ENCODE results near the gene TM7SF3. TPM values are rescaled to one million over a fixed set of nuclear protein-coding genes. Genes with fewer than 3 reads are reported as not detected.
A peak's percentile ranks its signal among the peaks of the same experiment; 100 is the strongest.
"Not testable (repeated sequence)": the region's sequence is repeated elsewhere in the genome, so short reads cannot be mapped to it uniquely, and the experiment has no call there.

The TM7SF3 gene, protein sequence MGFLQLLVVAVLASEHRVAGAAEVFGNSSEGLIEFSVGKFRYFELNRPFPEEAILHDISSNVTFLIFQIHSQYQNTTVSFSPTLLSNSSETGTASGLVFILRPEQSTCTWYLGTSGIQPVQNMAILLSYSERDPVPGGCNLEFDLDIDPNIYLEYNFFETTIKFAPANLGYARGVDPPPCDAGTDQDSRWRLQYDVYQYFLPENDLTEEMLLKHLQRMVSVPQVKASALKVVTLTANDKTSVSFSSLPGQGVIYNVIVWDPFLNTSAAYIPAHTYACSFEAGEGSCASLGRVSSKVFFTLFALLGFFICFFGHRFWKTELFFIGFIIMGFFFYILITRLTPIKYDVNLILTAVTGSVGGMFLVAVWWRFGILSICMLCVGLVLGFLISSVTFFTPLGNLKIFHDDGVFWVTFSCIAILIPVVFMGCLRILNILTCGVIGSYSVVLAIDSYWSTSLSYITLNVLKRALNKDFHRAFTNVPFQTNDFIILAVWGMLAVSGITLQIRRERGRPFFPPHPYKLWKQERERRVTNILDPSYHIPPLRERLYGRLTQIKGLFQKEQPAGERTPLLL
- 10 to 100 TPM; 24.2 to 28.5 TPM for total RNA-seq

DNA sequence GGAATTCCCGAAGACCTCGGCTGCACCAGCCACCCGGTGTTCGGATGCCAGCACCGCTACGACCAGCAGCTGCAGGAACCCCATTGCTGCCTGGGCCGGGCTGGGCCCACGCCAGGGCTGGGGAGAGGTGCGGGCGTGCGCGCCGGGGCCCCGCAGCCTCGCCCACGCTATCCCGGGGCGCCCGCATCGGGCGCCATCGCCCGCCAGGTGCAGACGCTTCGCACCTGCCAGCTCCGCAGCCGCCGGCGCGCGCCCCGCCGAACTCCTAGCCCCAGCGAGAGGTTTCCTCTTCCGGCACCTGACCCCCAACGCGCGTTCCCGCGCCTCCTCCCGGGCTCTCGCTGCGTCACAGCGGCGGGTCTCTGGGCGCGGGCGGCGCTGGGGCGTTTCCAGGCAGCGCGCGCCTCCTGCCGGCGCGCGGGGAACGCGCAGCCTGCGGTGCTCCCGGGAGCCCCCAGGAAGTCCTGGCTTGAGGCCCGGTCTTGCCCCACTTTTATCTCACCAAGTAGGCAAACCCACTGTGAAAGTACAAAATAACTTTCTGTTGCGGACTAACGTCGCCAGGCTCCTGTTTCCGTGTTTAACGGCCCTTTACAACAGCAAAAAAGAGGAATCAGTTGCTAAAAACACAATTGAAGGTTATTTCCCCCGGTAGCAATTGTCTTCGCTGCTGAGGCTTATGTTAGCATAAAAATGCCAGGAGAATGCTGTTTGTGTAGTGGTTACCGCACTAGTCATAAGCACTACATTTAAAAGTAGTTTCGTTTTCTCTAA is at the start of gene TM7SF3:
Gene TM7SF3, minus strand, starts transcription at position 300 of the 774 bp plus-strand sequence. Its CDS starts 216 bp downstream, at position 84.
- no peaks in the 10 kb centered on the region for H3K9me3 Mint-ChIP-seq
- CTCF ChIA-PET: interaction anchor here (0.6 to 6.3 kb wide), 25 partner anchors 9 to 1227 kb away, joined by 3 to 103 read pairs (median 4); partner anchors contain the start of genes BMAL2, INTS13, ITPR2 and MED21
- peak within 1 kb of the TSS; percentile 85 for H3K4me3 Mint-ChIP-seq
- peak within 1 kb of the TSS; percentile 89 for H3K27ac Mint-ChIP-seq
- peaks cover 46% of the 10 kb centered on the region for H3K4me1 Mint-ChIP-seq (ENCODE audit: low read depth)
- peak; percentile 96 for DNase-seq
- POLR2A ChIA-PET: interaction anchor here (0.6 to 1.7 kb wide), 5 partner anchors 8 to 317 kb away, joined by 3 to 9 read pairs (median 3); partner anchors contain the start of gene MED21
- H3K36me3 Mint-ChIP-seq: peaks cover 3% of the 10 kb centered on the region
- intact Hi-C loops (cut with micrococcal nuclease): loop anchor here (1.0 to 2.0 kb wide), 9 partner anchors 8 to 889 kb away; partner anchors contain the start of genes BHLHE41, FGFR1OP2, ITPR2 and MED21
- no peaks in the 10 kb centered on the region for H3K27me3 Mint-ChIP-seq

DNA sequence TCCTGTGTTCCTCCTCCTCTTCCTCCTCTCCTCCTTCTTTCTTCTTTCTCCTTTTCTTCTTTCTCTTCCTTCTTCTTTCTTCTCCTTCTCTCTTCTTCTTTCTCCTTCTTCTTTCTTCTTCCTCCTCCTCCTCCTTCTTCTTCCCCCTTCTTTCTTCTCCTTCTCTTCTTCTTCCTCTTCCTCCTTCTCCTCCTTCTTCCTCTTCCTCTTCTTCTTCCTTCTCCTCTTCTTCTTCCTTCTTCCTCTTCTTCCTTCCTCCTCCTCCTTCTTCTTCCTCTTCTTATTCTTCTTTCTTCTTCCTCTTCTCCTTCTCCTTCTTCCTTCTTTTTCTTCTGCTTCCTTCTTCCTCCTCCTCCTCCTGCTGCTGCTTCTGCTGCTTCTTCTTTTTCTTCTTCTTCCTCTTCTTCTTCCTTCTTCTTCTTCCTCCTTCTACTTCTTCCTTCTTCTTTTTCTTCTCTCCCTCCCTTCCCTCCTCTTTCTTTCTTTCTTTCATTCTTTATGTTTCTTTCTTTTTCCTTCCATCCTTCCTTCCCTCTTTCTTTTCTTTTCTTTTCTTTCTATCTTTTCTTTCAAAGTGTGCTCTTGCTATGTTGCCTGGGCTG is 49.2 kb upstream of the TM7SF3 start:
- intact Hi-C loops (cut with micrococcal nuclease): no loop called here
- CTCF ChIA-PET: no interaction called here
- DNase-seq: no peak
- no peak overlapping the region for H3K4me3 Mint-ChIP-seq
- POLR2A ChIA-PET: no interaction called here
- H3K27ac Mint-ChIP-seq: no peak overlapping the region
- no peaks in the 10 kb centered on the region for H3K27me3 Mint-ChIP-seq
- H3K36me3 Mint-ChIP-seq: peaks cover 6% of the 10 kb centered on the region
- H3K9me3 Mint-ChIP-seq: peaks cover 16% of the 10 kb centered on the region
- H3K4me1 Mint-ChIP-seq (ENCODE audit: low read depth): no peaks in the 10 kb centered on the region

DNA sequence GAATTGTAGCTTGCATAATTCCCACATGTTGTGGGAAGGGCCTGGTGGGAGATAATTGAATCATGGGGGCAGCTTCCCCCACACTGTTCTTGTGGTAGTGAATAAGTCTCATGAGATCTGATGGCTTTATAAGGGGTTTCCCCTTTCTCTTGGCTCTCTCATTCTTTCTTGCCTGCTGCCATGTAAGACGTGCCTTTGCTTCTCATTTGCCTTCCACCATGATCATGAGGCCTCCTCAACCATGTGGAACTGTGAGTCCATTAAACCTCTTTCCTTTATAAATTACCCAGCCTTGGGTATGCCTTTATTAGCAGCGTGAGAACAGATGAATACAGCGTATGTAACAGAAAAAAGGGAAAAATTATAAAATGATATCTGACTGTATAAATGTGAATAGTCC is 47.1 kb upstream of the TM7SF3 start:
- H3K27ac Mint-ChIP-seq: no peak overlapping the region
- CTCF ChIA-PET: no interaction called here

DNA sequence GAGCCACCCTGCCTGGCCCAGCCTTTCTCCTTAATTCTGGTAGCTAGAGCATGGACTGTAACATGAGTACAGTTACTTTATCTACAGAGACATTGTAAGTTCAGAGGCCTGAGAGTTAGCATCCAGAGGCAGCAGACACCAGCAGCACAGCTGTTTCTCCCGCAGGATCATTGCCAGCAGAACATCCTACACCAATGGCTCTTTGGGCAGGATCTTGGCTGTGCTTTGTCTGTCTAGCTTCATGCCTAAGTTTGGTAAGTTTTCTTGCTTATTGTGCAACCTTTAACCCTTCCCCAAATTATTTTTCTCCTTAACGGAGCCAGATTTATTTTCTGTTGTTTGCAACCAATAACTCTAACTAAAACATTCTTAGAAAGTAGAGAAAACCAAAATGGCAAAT is 46.6 kb upstream of the TM7SF3 start:
- H3K9me3 Mint-ChIP-seq: peaks cover 16% of the 10 kb centered on the region
- no peaks in the 10 kb centered on the region for H3K4me1 Mint-ChIP-seq (ENCODE audit: low read depth)
- no peak for DNase-seq
- ChIA-PET POLR2A (no interaction called here), CTCF (interaction anchor here (0.9 kb wide), 1 partner anchor 21 kb away, joined by 3 read pairs; no protein-coding TSS in a partner anchor)
- intact Hi-C loops (cut with micrococcal nuclease): no loop called here
- no peak overlapping the region for H3K27ac Mint-ChIP-seq
- peaks cover 3% of the 10 kb centered on the region for H3K36me3 Mint-ChIP-seq
- H3K27me3 Mint-ChIP-seq: no peaks in the 10 kb centered on the region
- no peak overlapping the region for H3K4me3 Mint-ChIP-seq

More for the DNA sequence above, 47.1 kb upstream of the TM7SF3 start:
- H3K36me3 Mint-ChIP-seq: peaks cover 4% of the 10 kb centered on the region
- H3K4me1 Mint-ChIP-seq (ENCODE audit: low read depth): no peaks in the 10 kb centered on the region
- H3K4me3 Mint-ChIP-seq: no peak overlapping the region
- POLR2A ChIA-PET: no interaction called here
- H3K9me3 Mint-ChIP-seq: peaks cover 16% of the 10 kb centered on the region
- DNase-seq: no peak
- intact Hi-C loops (cut with micrococcal nuclease): no loop called here
- H3K27me3 Mint-ChIP-seq: no peaks in the 10 kb centered on the region

DNA sequence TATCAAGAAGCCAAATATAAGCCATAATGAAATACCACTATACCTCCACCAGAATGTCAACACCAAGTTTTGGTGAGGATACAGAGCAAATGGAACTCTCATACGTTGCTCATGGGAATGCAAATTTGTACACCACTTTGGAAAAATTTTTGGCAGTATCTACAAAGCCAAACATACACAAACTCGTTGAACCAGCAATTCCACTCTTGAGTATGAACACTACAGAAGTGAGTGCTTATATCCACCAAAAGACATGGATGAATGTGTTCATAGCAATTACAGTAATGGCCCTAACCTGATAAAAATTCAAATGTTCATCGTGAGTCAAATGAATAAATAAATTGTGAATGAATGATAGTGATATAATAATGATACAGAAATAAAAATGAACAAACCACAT is 43.4 kb upstream of the TM7SF3 start:
- intact Hi-C loops (cut with micrococcal nuclease): no loop called here
- ChIA-PET CTCF (interaction anchor here (0.7 to 1.1 kb wide), 2 partner anchors 7 to 287 kb away, joined by 3 to 4 read pairs; no protein-coding TSS in a partner anchor), POLR2A (no interaction called here)
- no peak for DNase-seq
- Mint-ChIP-seq H3K4me3 (no peak overlapping the region), H3K27ac (no peak overlapping the region), H3K27me3 (no peaks in the 10 kb centered on the region), H3K36me3 (peaks cover 3% of the 10 kb centered on the region), H3K9me3 (peaks cover 15% of the 10 kb centered on the region), H3K4me1 (ENCODE audit: low read depth) (no peaks in the 10 kb centered on the region)

DNA sequence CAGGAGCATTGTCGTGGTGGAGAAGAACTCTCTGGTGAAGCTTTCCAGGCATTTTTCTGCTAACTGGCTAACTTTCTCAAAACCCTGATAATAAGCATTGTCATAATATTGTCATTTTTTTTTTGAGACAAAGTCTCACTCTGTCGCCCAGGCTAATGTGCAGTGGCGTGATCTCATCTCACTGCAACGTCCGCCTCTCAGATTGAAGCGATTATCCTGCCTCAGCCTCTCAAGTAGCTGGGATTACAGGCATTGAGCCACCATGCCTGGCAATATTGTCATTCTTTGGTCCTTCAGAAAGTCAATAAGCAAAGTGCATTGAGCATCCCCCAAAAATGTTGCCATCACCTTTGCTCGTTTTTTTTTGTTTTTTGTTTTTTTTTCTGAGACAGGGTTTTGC is 41.8 kb upstream of the TM7SF3 start:
- DNase-seq: no peak
- Mint-ChIP-seq H3K27me3 (no peaks in the 10 kb centered on the region), H3K27ac (no peak overlapping the region), H3K9me3 (peaks cover 6% of the 10 kb centered on the region), H3K4me3 (no peak overlapping the region), H3K36me3 (peaks cover 3% of the 10 kb centered on the region), H3K4me1 (ENCODE audit: low read depth) (no peaks in the 10 kb centered on the region)
- intact Hi-C loops (cut with micrococcal nuclease): no loop called here
- ChIA-PET CTCF (interaction anchor here (0.7 kb wide), 1 partner anchor 1973 kb away, joined by 3 read pairs; no protein-coding TSS in a partner anchor), POLR2A (interaction anchor here (0.6 kb wide), 1 partner anchor 135 kb away, joined by 3 read pairs; no protein-coding TSS in a partner anchor)

DNA sequence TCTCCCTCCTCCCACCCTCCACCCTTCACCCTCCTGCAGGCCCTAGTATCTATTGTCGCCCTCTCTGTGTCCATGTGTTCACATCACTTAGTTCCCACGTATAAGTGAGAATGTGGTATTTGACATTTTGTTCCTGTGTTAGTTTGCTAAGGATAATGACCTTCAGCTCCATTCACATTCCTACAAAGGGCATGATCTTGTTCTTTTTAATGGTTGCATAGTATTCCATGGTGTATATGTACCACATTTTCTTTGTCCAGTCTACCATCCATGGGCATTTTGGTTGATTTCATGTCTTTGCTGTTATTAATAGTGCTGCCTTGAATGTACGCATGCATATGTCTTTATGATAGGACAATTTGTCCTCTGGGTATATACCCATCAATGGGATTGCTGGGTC is 38.6 kb upstream of the TM7SF3 start:
- H3K36me3 Mint-ChIP-seq: no peaks in the 10 kb centered on the region
- H3K27me3 Mint-ChIP-seq: no peaks in the 10 kb centered on the region
- no peak overlapping the region for H3K27ac Mint-ChIP-seq
- H3K4me1 Mint-ChIP-seq (ENCODE audit: low read depth): no peaks in the 10 kb centered on the region
- ChIA-PET CTCF (no interaction called here), POLR2A (no interaction called here)
- no peak overlapping the region for H3K4me3 Mint-ChIP-seq
- intact Hi-C loops (cut with micrococcal nuclease): no loop called here
- no peak for DNase-seq
- no peaks in the 10 kb centered on the region for H3K9me3 Mint-ChIP-seq

DNA sequence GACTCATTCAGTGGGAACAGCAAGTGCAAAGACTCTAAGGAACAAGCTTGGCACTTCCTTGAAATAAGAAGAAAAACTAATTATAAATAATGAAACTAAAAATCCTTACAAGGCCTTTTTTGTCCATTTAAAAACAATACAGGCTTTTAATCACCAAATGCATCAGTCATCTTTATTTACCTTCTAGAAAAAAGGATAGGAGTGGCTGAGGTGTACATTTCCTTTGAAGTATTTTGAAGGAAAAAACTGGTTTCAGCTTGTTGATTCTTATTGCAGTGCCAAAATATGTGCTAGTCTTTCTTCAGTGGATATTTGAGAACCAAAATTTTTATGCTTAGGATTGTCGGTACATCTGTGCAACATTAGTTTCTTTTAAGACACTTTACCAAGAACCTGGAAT is 38.0 kb upstream of the TM7SF3 start:
- CTCF ChIA-PET: no interaction called here
- Mint-ChIP-seq H3K36me3 (no peaks in the 10 kb centered on the region), H3K27me3 (no peaks in the 10 kb centered on the region), H3K4me3 (no peak overlapping the region), H3K27ac (no peak overlapping the region), H3K9me3 (no peaks in the 10 kb centered on the region), H3K4me1 (ENCODE audit: low read depth) (no peaks in the 10 kb centered on the region)
- no peak for DNase-seq
- intact Hi-C loops (cut with micrococcal nuclease): no loop called here
- POLR2A ChIA-PET: no interaction called here

DNA sequence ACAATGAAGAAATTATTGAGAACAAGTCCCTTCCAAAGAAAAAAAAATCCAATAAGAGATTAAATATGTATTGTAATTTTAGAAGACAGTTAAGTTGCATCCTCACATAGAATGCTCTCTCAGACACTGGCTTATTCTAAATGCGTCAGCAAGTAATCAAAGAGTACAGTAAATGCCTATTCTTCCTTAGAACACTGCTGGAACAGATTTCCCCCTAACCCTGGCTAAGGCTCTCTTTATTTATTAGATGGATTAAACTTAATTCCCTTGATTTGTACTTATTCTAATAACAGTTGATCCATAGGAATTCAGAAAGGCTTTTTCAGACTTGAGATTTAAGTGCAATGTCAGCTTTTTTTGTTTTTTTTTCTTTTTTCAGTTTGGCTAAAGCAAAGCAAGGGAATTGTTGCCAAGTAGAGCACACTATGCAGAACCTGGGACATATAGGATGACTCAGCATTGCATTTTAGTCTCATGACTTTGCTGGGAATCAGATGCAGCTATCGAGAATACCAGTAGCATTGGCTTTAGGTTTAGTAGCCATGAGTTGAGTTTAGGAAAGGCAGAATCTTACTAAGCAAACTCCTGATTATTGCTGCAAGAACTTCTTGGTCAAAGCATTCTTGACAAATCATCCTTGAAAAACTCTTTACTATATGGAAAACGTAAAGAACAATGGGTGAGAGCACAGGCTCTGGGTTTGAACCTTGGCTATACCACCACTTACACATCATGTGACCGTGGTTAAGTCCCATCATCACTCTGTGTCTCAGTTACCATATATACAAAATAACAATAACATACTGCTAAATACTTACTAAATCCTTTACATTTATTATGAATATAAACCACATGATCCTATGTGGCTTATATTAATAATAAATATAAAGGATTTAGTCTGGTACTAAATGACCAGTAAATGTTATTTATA is 34.9 kb upstream of the TM7SF3 start:
- peaks cover 11% of the 10 kb centered on the region for H3K9me3 Mint-ChIP-seq
- no peak overlapping the region for H3K27ac Mint-ChIP-seq
- DNase-seq: no peak
- H3K36me3 Mint-ChIP-seq: peaks cover 4% of the 10 kb centered on the region
- ChIA-PET POLR2A (no interaction called here), CTCF (no interaction called here)
- intact Hi-C loops (cut with micrococcal nuclease): no loop called here
- H3K4me3 Mint-ChIP-seq: no peak overlapping the region
- no peaks in the 10 kb centered on the region for H3K27me3 Mint-ChIP-seq
- H3K4me1 Mint-ChIP-seq (ENCODE audit: low read depth): no peaks in the 10 kb centered on the region

DNA sequence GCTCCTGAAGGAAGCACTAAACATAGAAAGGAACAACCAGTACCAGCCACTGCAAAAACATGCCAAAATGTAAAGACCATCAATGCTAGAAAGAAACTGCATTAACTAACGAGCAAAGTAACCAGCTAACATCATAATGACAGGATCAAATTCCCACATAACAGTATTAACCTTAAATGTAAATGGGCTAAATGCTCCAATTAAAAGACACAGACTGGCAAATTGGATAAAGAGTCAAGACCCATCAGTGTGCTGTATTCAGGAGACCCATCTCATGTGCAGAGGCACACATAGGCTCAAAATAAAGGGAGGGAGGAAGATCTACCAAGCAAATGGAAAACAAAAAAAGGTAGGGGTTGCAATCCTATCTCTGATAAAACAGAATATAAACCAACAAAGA is 27.8 kb upstream of the TM7SF3 start:
- CTCF ChIA-PET: interaction anchor here (1.0 kb wide), 1 partner anchor 264 kb away, joined by 4 read pairs; no protein-coding TSS in a partner anchor
- Mint-ChIP-seq H3K9me3 (peaks cover 48% of the 10 kb centered on the region), H3K36me3 (peaks cover 31% of the 10 kb centered on the region)
- intact Hi-C loops (cut with micrococcal nuclease); H3K27me3 Mint-ChIP-seq; DNase-seq; H3K4me3 Mint-ChIP-seq; POLR2A ChIA-PET; H3K27ac Mint-ChIP-seq; H3K4me1 Mint-ChIP-seq (ENCODE audit: low read depth): not testable (repeated sequence)

DNA sequence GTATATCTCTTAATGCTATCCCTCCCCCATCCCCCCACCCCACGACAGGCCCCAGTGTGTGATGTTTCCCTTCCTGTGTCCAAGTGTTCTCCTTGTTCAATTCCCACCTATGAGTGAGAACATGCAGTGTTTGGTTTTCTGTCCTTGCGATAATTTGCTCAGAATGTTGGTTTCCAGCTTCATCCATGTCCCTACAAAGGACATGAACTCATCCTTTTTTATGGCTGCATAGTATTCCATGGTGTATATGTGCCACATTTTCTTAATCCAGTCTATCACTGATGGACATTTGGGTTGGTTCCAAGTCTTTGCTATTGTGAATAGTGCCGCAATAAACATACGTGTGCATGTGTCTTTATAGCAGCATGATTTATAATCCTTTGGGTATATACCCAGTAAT is 26.5 kb upstream of the TM7SF3 start:
- H3K4me1 Mint-ChIP-seq (ENCODE audit: low read depth); H3K27ac Mint-ChIP-seq; H3K27me3 Mint-ChIP-seq; DNase-seq; intact Hi-C loops (cut with micrococcal nuclease); CTCF ChIA-PET; H3K4me3 Mint-ChIP-seq; POLR2A ChIA-PET: not testable (repeated sequence)
- Mint-ChIP-seq H3K36me3 (peaks cover 36% of the 10 kb centered on the region), H3K9me3 (peaks cover 52% of the 10 kb centered on the region)
